ENCODE results near the gene EML4. TPM values are rescaled to one million over a fixed set of nuclear protein-coding genes. Genes with fewer than 3 reads are reported as not detected.

Gene EML4
- total and polyA plus RNA-seq, 9 donors, result 11.6 to 46.5 (median 31.5) TPM

- Histone ChIP-seq H3K4me3 (no peak overlapping the region), H3K27ac (no peak overlapping the region), H3K27me3 (no peaks in the 10 kb centered on the region), H3K4me1 (ENCODE audit: insufficient read depth) (peaks cover 2% of the 10 kb centered on the region), H3K36me3 (no peaks in the 10 kb centered on the region), H3K9me3 (no peaks in the 10 kb centered on the region)
- WGBS, 3 donors, result 94 to 99% (median 98%) methylated on average over 2 of the region's 2 CpGs
- TF ChIP-seq POLR2A (IDR thresholded peaks at IDR 0.05) (no peak), EP300 (IDR thresholded peaks at IDR 0.05) (no peak)
- TF ChIP-seq, protein P1, sequence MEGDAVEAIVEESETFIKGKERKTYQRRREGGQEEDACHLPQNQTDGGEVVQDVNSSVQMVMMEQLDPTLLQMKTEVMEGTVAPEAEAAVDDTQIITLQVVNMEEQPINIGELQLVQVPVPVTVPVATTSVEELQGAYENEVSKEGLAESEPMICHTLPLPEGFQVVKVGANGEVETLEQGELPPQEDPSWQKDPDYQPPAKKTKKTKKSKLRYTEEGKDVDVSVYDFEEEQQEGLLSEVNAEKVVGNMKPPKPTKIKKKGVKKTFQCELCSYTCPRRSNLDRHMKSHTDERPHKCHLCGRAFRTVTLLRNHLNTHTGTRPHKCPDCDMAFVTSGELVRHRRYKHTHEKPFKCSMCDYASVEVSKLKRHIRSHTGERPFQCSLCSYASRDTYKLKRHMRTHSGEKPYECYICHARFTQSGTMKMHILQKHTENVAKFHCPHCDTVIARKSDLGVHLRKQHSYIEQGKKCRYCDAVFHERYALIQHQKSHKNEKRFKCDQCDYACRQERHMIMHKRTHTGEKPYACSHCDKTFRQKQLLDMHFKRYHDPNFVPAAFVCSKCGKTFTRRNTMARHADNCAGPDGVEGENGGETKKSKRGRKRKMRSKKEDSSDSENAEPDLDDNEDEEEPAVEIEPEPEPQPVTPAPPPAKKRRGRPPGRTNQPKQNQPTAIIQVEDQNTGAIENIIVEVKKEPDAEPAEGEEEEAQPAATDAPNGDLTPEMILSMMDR (IDR thresholded peaks at IDR 0.05), result no peak
- intact Hi-C loops (cut with DNase I), result no loop called here
- DNase-seq, result no peak
Observed at GRCh38 chr2:42210203-42210602, 41.0 kb downstream of the EML4 start.

GRCh38 chr2:42211291-42211690 lies 42.1 kb downstream of the EML4 start:
- no peak overlapping the region for H3K4me3 ChIP-seq
- intact Hi-C loops (cut with DNase I), result no loop called here
- H3K27ac ChIP-seq, result no peak overlapping the region
- no peak for DNase-seq
- H3K36me3 ChIP-seq, result no peaks in the 10 kb centered on the region
- H3K27me3 ChIP-seq, result no peaks in the 10 kb centered on the region
- TF ChIP-seq, protein P1 (IDR thresholded peaks at IDR 0.05), result no peak
- TF ChIP-seq EP300 (IDR thresholded peaks at IDR 0.05), result no peak
- TF ChIP-seq POLR2A (IDR thresholded peaks at IDR 0.05), result no peak
- H3K9me3 ChIP-seq, result no peaks in the 10 kb centered on the region
- 96 to 97% (median 96%) methylated on average over 5 of the region's 5 CpGs for WGBS, 3 donors
- H3K4me1 ChIP-seq (ENCODE audit: insufficient read depth), result peaks cover under 1% of the 10 kb centered on the region

GRCh38 chr2:42214669-42215068 lies 45.5 kb downstream of the EML4 start:
- DNase-seq, result no peak
- no peaks in the 10 kb centered on the region for H3K9me3 ChIP-seq
- no peak overlapping the region for H3K27ac ChIP-seq
- H3K4me1 ChIP-seq (ENCODE audit: insufficient read depth), result no peaks in the 10 kb centered on the region
- 96 to 100% (median 97%) methylated on average over 4 of the region's 4 CpGs for WGBS, 3 donors
- no peaks in the 10 kb centered on the region for H3K36me3 ChIP-seq
- H3K4me3 ChIP-seq, result no peak overlapping the region
- H3K27me3 ChIP-seq, result no peaks in the 10 kb centered on the region
- intact Hi-C loops (cut with DNase I), result no loop called here
- TF ChIP-seq POLR2A (IDR thresholded peaks at IDR 0.05) (no peak), EP300 (IDR thresholded peaks at IDR 0.05) (no peak)
- TF ChIP-seq, protein P1 (IDR thresholded peaks at IDR 0.05), result no peak

GRCh38 chr2:42216694-42217093 lies 47.5 kb downstream of the EML4 start:
- Histone ChIP-seq H3K27ac (no peak overlapping the region), H3K4me3 (no peak overlapping the region), H3K9me3 (no peaks in the 10 kb centered on the region), H3K4me1 (ENCODE audit: insufficient read depth) (peaks cover 2% of the 10 kb centered on the region), H3K27me3 (no peaks in the 10 kb centered on the region), H3K36me3 (no peaks in the 10 kb centered on the region)
- no peak for DNase-seq
- no peak for TF ChIP-seq POLR2A (IDR thresholded peaks at IDR 0.05)
- TF ChIP-seq EP300 (IDR thresholded peaks at IDR 0.05), result no peak
- TF ChIP-seq, protein P1 (IDR thresholded peaks at IDR 0.05), result no peak
- intact Hi-C loops (cut with DNase I), result no loop called here

- Histone ChIP-seq H3K4me3 (no peak overlapping the region), H3K27me3 (no peaks in the 10 kb centered on the region), H3K27ac (no peak overlapping the region), H3K4me1 (ENCODE audit: insufficient read depth) (peaks cover 2% of the 10 kb centered on the region), H3K36me3 (no peaks in the 10 kb centered on the region), H3K9me3 (no peaks in the 10 kb centered on the region)
- WGBS, 3 donors, result 79 to 91% (median 85%) methylated on average over 3 of the region's 3 CpGs
- intact Hi-C loops (cut with DNase I), result no loop called here
- no peak for TF ChIP-seq EP300 (IDR thresholded peaks at IDR 0.05)
- TF ChIP-seq, protein P1 (IDR thresholded peaks at IDR 0.05), result no peak
- no peak for TF ChIP-seq POLR2A (IDR thresholded peaks at IDR 0.05)
- DNase-seq, result no peak
Observed at GRCh38 chr2:42217307-42217706, 48.2 kb downstream of the EML4 start.

Data from ovary (tissue), 9 donors.